Activated T-helper 9 cell treated with anti-CD3 and anti-CD28 coated beads, Interleukin-2, amount 50 U/mL, for 16 hours (primary cell): ENCODE results near the gene CBLIF.
"Not testable (repeated sequence)": the region's sequence is repeated elsewhere in the genome, so short reads cannot be mapped to it uniquely, and the experiment has no call there.

Experiments used
- DNase-seq: peaks from one replicate; pipeline ENCODE4 v3.0.0-alpha.2; 2020; ENCODE audit warnings: low read depth

CBLIF gene

GRCh38 chr11:59845399-59845798 is at the start of gene CBLIF:
Gene CBLIF (minus strand): TSS chr11:59845499. CDS start chr11:59845453, 46 bp downstream.
- no peak for DNase-seq

GRCh38 chr11:59894616-59895015 is 49.3 kb upstream of the CBLIF start:
- DNase-seq: no peak

GRCh38 chr11:59891781-59892181 is 46.5 kb upstream of the CBLIF start:
- DNase-seq: no peak

GRCh38 chr11:59887156-59887555 is 41.9 kb upstream of the CBLIF start:
- not testable (repeated sequence) for DNase-seq

- DNase-seq: no peak
Observed at GRCh38 chr11:59883597-59883996, 38.3 kb upstream of the CBLIF start.

GRCh38 chr11:59879567-59879966 is 34.3 kb upstream of the CBLIF start:
- no peak for DNase-seq

- no peak for DNase-seq
Observed at GRCh38 chr11:59878575-59878974, 33.3 kb upstream of the CBLIF start, which contains the start of gene OOSP3. Gene OOSP3 (plus strand): TSS chr11:59878782. CDS start chr11:59878809, 27 bp downstream.

GRCh38 chr11:59877784-59878183 is 32.5 kb upstream of the CBLIF start:
- DNase-seq: no peak

- no peak for DNase-seq
Observed at GRCh38 chr11:59877325-59877724, 32.0 kb upstream of the CBLIF start.

GRCh38 chr11:59875856-59876519 is 30.7 kb upstream of the CBLIF start:
- DNase-seq: no peak

GRCh38 chr11:59872076-59872475 is 26.8 kb upstream of the CBLIF start:
- no peak for DNase-seq

GRCh38 chr11:59867946-59868345 is 22.6 kb upstream of the CBLIF start:
- DNase-seq: no peak

GRCh38 chr11:59866836-59867235 is 21.5 kb upstream of the CBLIF start:
- DNase-seq: no peak

GRCh38 chr11:59866397-59866796 is 21.1 kb upstream of the CBLIF start, which contains the start of gene TCN1:
Gene TCN1 (minus strand): TSS chr11:59866487. CDS start chr11:59866470, 17 bp downstream.
- DNase-seq: no peak

- no peak for DNase-seq
Observed at GRCh38 chr11:59865031-59865430, 19.7 kb upstream of the CBLIF start.

GRCh38 chr11:59862252-59862651 is 17.0 kb upstream of the CBLIF start:
- DNase-seq: no peak

- no peak for DNase-seq
Observed at GRCh38 chr11:59859673-59860072, 14.4 kb upstream of the CBLIF start.

- DNase-seq: no peak
Observed at GRCh38 chr11:59857439-59858434, 12.4 kb upstream of the CBLIF start.

GRCh38 chr11:59854871-59855270 is 9.6 kb upstream of the CBLIF start:
- no peak for DNase-seq

- not testable (repeated sequence) for DNase-seq
Observed at GRCh38 chr11:59851416-59851815, 6.1 kb upstream of the CBLIF start.

- DNase-seq: not testable (repeated sequence)
Observed at GRCh38 chr11:59849551-59849950, 4.3 kb upstream of the CBLIF start.

- no peak for DNase-seq
Observed at GRCh38 chr11:59849129-59849528, 3.8 kb upstream of the CBLIF start.

GRCh38 chr11:59848439-59848838 is 3.1 kb upstream of the CBLIF start:
- not testable (repeated sequence) for DNase-seq
